Stimulated activated CD4-positive, alpha-beta T cell treated with anti-CD3 and anti-CD28 coated beads, Interleukin-15, amount 100 ng/mL, for 48 hours (primary cell): ENCODE data around the gene STRN4.
"Not testable (repeated sequence)": the region's sequence is repeated elsewhere in the genome, so short reads cannot be mapped to it uniquely, and the experiment has no call there.

ENCODE experiments used
- DNase-seq, 2 donors: peaks; one replicate each; pipeline ENCODE4 v3.0.0-alpha.2; 2020; ENCODE audit warnings: low read depth in 2 of 2

Gene STRN4

DNA sequence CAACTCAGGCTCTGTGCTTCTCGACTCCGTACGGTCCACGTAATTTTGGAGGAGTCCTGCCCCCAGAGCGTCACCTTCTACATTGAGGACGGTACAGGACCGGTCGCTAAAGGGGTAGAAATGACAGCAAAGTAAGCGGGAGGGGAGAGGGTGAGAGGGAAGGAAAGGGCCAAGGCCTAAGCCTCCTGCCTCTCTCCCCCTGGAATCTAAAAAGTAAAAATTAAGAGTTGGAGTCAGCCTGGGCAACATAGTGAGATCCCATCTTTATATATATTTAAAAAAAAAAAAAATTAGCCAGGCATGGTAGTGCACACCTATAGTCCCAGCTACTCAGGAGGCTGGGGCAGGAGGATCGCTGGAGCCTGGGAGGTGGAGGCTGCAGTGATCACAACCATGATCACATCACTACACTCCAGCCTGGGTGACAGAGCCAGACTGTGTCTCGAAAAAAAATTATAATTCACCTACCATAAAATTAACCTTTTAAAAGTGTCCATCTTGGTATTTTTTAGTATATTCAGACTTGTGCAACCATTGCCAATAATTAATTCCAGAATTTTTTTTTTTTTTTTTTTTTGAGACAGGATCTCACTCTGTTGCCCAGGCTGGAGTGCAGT, 29.5 kb upstream of the STRN4 start:
- DNase-seq: no peak

DNA sequence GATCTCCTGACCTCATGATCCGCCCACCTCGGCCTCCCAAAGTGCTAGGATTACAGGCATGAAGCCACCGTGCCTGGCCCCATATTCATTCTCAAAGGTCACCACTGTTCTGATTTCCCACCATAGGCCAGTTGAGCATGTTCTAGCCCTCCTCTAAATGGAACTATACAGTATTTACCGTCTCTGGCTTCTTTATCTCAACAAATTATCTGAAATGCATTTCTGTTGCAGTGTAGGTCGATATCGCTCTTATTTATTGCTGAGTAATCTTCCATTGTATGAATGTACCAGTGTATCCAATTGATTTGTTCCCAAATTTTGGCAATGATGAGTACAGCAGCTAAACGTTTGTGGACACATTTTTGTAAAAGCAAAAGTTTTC, 26.8 kb upstream of the STRN4 start:
- no peak for DNase-seq

DNA sequence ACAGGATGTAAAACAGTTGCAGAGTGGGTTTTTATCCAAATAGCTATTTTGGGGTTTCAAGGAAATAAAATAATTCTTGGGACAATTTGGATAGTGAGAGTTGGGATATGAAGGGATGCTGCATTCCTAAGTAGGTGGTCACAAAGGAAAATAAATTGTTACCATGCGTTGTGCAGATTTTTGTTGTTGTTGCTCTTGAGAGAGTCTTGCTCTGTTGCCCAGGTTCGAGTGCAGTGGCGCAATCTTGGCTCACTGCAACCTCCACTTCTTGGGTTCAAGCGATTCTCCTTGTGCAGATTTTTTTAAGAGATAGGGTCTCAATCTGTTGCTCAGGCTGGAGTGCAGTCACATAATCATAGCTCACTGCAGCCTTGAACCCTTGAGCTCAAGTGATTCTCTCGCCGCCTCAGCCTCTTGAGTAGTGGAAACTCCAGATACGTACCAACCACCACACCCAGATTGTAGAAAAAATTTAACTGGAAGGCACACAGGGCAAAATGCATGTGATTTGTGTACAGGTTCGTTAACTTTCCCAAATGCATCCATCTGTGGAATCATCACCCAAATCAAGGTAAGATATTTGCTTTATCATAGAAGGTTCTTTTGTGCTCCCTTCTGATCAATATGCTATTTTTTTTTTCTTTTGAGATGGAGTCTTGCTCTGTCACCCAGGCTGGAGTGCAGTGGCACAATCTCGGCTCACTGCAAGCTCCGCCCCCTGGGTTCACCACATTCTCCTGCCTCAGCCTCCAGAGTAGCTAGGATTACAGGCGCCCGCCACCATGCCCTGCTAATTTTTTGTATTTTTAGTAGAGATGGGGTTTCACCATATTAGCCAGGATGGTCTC, 26.1 kb upstream of the STRN4 start:
- DNase-seq: no peak

DNA sequence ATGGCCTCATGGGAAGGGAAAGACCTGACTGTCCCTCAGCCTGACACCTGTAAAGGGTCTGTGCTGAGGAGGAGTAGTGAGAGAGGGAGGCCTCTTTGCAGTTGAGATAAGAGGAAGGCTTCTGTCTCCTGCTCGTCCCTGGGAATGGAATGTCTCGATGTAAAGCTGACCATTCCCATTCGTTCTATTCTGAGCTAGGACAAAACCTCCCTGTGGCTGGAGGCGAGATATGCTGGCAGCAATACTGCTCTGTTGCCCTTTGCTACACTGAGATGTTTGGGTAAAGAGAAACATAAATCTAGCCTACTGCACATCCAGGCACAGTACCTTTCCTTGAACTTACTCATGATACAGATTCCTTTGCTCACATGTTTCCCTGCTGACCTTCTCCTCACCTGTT, 22.5 kb upstream of the STRN4 start:
- not testable (repeated sequence) for DNase-seq

DNA sequence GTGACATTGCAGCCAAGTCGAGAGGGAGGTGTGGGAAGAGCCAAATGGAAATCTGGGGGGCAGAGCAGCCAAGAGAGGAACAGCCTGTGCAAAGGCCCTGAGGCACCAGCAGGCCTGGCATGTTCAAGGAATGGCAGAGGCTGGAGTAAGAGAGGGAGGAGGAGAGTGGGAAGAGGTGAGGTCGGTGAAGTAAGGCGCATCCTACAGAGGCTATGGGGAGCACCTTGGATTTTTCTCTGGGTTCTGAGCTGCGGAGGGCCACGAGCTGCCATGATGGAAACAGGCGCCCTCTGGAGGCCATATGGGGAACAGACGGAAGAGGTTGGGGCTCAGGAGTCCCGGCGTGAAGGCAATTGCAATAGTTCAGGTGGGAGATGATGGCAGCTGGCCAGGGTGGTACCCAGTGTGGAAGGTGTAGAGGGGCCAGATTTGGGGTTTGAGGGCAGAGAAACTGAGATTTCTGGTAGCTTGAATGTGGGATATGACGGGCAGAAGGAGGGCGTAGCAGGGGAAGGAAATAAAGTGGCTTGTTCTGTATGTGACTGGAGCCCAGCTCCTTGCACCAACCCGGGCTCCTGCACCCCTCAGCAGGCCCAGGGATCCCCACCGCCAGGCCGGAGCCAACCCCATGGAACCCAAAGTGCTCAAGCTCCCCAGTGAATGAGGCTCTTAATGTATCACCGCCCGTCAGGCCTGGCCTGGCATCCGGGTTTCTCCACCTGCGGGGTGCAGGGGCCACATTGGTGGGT, 20.5 kb upstream of the STRN4 start:
- DNase-seq: peak in 1 of 2 donors; percentile 59

DNA sequence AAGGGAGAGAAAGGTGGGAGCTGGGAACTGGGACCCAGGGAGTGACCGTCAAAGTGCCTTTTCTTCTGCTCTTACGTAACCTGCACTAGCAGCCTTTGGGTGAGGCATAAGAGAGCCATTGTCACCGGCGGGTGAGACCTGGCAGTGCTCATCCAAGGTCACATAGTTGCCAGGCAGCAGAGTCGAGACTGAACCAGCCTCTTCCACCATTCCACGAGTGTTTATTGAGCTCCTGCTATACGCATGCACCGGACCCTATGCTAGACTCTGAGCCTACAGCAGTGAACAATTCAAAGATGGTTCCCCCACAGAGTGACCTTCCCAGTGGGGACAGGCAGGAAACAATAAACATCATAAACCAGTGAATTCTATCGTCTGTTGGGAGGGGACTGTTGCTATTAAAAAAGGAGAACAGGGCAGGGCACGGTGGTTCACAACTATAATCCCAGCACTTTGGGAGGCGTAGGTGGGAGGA, 18.6 kb upstream of the STRN4 start:
- no peak for DNase-seq

DNA sequence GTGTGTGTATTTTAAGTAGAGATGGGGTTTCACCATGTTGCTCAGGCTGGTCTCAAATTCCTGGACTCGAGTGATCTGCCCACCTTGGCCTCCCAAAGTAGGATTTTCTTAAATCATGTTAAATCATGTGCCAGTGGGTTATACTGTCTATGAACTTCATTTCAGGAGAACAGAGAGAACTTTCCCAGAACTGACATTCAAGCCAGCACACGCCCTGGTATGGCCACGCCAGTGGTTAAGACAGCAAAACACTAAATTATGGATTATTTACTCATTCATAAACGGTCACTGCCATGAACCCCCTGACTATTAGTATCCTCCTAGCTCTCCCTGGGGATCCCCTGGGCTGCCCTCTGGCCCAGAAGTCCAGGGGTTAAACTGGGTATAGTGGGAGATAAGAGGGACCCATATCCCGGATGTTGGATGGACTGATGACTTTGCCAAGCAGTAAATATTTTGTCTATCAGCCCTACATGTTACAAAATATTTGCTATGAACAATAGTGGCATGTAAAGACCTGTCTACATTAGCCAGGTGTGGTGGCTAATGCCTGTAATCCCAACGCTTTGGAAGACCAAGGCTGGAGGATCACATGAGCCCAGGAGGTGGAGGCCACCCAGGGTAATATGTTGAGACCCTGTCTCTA, 16.1 kb upstream of the STRN4 start:
- no peak for DNase-seq

DNA sequence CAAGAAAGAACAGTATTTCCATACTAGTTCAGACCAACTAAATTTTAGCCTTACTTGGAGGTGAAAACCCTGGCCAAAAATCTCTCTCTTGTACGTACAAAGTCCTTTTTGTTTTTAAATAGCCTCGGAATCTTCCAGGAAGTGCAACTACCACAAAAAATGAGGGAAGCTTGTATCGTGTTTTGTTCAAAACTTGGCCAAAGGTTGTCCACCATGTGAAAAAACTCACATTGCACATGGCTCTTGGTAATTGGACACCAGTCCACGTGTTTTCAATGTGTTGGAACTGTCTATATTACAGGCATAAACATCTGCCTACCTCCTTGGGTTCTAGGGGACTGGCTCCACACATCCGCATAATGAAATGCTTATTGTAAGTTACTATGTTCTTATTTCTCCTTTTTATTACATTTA, 15.2 kb upstream of the STRN4 start:
- DNase-seq: no peak

DNA sequence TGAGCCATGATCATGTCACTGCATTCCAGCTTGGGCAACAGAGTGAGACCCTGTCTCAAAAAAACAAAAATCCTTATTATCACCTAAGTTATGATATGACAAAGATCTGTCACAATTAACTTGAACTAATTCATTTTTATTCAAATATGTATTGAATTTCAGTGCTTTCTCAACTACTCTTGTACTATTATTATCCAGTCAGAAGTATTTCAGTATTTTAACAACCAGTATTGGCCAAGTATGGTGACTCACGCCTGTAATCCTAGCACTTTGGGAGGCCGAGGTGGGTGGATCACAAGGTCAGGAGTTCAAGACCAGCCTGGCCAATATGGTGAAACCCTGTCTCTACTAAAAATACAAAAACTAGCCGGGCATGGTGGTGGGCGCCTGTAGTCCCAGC, 14.6 kb upstream of the STRN4 start:
- not testable (repeated sequence) for DNase-seq

DNA sequence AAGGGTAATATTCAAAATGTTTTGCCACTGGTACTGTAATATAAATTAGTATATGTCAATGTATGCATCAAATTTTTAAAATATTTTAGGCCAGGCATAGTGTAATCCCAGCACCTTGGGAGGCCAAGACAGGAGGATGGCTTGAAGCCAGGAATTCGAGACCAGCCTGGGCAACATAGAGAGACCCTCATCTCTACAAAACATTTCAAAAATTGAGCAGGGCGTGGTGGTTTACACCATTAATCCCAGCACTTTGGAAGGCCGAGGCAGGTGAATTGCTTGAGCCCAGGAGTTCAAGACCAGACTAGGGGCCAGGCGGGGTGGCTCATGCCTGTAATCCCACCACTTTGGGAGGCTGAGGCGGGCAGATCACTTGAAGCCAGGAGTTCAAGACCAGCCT, 14.1 kb upstream of the STRN4 start:
- DNase-seq: no peak

DNA sequence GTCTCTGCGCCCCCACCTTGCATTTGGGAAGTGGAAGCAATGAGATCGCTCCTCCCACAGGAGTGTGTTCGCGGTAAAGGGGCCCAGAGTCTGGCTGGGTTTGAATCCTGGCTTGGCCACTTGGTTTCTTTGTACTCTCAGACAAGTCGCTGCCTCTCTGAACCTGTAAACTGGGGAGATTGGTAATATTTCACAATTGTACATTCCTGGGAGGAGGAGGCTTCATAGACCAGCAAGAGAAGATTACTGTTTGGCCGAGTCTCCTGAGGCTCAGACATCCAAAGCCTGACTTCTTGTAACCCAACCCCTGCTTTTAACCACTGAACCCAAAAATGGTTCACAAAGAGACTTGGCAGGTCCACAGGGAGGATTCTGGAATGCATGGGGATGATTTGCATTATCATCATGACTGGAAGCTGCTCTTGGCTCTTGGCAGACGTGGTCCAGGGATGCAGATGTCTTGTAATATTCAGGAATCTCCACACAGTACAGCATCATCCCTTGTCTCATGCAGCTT, 13.6 kb upstream of the STRN4 start:
- DNase-seq: no peak

DNA sequence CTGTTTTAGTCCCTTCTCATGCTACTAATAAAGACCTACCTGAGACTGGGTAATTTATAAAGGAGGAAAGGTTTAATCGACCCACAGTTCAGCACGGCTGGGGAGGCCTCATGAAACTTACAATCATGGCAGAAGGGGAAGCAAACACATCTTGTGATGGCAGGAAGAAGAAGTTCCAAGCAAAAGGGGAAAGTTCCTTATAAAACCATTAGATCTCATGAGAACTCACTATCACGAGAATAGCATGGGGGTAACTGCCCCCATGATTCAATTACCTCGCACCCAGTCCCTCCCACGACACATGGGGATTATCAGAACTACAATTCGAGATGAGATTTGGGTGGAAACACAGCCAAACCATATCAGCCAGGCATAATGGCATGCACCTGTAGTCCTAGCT, 13.0 kb upstream of the STRN4 start:
- no peak for DNase-seq

DNA sequence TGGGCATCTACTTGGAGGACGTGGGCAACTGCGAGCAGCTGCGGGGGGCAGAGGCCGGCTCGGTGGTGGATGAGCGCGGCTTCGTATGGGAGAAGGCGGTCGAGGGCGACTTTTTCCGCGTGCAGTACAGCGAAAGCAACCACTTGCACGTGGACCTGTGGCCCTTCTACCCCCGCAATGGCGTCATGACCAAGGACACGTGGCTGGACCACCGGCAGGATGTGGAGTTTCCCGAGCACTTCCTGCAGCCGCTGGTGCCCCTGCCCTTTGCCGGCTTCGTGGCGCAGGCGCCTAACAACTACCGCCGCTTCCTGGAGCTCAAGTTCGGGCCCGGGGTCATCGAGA, 10.3 kb upstream of the STRN4 start:
- DNase-seq: no peak

DNA sequence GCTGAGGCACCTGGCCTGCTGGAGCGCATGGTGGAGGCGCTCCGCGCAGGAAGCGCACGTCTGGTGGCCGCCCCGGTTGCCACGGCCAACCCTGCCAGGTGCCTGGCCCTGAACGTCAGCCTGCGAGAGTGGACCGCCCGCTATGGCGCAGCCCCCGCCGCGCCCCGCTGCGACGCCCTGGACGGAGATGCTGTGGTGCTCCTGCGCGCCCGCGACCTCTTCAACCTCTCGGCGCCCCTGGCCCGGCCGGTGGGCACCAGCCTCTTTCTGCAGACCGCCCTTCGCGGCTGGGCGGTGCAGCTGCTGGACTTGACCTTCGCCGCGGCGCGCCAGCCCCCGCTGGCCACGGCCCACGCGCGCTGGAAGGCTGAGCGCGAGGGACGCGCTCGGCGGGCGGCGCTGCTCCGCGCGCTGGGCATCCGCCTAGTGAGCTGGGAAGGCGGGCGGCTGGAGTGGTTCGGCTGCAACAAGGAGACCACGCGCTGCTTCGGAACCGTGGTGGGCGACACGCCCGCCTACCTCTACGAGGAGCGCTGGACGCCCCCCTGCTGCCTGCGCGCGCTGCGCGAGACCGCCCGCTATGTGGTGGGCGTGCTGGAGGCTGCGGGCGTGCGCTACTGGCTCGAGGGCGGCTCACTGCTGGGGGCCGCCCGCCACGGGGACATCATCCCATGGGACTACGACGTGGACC, 9.7 kb upstream of the STRN4 start:
- DNase-seq: no peak

DNA sequence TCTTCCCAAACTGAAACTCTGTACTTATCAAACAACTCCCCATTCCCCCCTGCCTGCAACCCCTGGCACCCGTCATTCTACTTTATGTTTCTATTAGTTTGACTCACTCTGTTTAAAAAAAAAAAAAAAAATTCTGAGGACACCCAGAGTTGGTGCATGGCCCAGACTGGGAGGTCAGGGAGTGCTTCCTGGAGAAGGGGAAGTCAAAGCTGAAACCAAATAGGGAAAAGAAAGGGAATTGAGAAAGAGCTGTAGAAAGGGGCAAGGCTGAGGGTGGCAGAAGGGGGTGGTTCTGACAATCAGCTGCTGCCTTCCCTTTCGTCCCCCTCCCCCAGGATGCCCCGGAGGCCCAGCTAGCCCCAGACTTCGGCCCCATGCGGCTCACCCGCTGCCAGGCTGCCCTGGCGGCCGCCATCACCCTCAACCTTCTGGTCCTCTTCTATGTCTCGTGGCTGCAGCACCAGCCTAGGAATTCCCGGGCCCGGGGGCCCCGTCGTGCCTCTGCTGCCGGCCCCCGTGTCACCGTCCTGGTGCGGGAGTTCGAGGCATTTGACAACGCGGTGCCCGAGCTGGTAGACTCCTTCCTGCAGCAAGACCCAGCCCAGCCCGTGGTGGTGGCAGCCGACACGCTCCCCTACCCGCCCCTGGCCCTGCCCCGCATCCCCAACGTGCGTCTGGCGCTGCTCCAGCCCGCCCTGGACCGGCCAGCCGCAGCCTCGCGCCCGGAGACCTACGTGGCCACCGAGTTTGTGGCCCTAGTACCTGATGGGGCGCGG, 9.0 kb upstream of the STRN4 start:
- DNase-seq: no peak

DNA sequence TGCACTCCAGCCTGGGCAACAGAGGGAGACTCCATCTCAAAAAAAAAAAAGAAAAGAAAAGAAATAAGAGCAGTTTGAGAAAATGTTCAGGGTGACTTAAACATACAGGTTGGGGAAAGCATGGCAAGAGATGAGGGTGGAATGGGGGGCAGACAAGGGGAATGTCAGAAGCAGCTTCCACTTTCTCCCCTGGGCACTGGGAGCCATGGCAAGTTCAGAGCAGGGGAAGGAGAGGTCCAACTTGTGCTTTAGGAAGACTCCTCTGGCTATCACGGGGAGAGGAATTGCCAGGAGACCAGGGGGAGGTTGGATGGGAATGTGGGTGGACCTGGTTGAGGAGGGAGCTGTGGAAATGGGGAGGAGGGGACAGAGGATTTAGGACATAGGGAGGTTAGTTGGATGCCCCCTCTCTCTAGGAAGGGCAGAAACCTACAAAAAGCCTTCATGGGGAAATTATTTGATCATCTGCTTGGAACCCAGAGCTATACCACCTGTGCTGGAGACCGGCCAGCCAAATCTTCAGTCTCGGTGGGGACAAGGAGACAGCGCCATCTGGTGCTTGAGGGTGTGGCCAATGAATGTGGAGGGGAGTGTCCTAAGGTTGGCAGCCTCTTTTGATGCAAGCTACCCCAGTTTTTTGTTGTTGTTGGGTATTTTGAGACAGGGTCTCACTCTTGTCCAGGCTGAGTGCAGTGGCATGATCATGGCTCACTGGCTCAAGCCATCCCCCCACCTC, 7.3 kb upstream of the STRN4 start:
- DNase-seq: peak; percentile 49 to 56

DNA sequence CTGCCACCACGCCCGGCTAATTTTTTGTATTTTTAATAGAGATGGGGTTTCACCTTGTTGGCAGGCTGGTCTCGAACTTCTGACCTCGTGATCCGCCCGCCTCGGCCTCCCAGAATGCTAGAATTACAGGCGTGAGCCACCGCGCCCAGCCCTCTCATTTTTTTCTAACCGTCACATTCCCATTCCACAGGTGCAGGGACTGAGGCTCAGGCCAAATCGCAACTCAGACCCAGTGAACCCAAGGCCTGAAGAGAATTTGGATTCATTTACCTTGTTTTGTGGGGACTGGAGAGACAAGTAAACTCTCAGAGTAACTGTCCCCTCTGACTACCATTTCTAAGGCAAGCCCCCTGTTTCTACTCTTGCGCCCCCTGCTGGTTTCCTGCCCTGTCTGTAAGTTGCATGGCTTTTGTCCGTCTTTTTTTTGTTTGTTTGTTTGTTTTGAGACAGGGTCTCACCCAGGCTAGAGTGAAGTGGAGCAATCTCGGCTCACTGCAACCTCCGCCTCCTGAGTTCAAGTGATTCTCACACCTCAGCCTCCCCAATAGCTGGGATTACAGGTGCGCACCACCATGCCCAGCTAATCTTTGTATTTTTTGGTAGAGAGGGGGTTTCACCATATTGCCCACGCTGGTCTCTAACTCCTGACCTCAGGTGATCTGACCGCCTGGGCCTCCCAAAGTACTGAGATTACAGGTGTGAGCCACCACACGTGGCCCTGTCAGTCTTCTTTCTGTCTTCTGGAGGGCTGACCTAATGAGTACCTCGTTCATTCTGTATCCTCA, 2.3 kb upstream of the STRN4 start:
- peak; percentile 59 to 78 for DNase-seq

DNA sequence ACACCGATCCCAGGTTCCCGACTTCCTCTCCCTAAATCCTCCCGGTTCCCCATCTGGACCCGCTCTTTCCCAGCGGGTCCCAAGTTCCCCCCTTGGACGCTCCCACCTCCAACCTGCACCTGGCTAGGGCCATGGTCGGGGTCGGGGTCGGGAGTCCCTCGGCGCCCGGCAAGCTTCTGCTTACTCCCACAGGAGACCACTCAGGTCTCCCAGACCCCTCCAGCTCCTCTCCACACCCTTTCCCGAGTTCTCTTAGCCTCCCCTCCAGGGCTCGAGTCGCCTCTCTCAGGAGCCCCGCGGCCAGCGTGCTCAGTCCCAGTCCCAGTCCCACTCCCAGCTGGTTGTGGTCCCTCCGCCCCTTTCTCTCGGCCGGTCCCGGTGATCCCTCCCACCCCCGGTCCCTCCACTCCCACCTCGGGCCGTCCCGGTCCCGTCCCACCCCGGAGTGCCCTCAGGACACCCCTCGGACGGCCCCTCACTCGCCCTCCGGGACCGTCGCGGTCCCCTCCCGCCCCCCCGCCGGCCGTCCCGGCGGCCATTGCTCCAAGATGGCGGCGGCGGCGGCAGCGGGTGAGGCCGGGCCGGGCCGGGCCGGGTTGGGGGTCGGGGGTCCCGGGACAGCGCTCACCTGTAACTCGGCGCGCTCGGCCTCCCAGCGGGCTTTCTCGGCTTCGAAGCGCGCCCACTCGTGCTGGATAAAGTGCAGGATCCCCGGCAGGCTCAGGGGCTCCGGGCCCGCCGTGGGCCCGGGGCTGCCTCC, 549 bp downstream of the STRN4 start, which contains the start of gene FKRP:
FKRP (plus strand) TSS at position 537 of the 760 bp plus-strand sequence. CDS start 9,394 bp downstream, outside the sequence.
- DNase-seq: no peak
